Thyroid gland (tissue), 4 donors: ENCODE data around the gene SDHC.

ENCODE experiments used
- POLR2A ChIP-seq, 2 donors: fragments of 450-650 bp; IDR thresholded peaks; one replicate each; pipeline ENCODE4 v1.6.1; 2017; ENCODE audit warnings: antibody characterized with exemption in 2 of 2, mild to moderate bottlenecking in 2 of 2, moderate library complexity in 1 of 2
- TF ChIP-seq, protein P1 (sequence below), 6 experiments: fragments of 200-600 bp in 3 of 6; fragments of 450-650 bp in 3 of 6; sonication (generic) in 3 of 6; IDR thresholded peaks; one replicate each; pipeline ENCODE4 v1.5.1; 2016 to 2019; ENCODE audit warnings: antibody characterized with exemption in 6 of 6, mild to moderate bottlenecking in 2 of 6, inconsistent platforms in 1 of 6, moderate library complexity in 1 of 6

DNA sequence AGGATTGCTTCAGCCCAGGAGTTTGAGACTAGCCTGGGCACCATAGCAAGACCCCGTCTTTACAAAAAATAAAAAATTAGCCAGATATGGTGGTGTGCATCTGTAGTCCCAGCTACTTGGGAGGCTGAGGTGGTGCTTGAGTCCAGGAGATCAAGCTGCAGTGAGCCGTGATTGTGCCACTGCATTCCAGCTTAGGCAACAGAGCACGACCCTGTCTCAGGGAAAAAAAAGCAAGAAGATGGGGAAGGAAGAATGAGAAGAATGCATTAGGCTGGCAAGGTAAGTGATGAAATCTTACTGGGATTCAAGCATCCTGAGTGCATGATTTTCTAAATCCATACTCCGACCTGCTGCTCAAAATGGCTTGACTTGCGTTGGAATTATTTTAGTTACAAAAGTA is 48.9 kb upstream of the SDHC start:
- TF ChIP-seq, protein P1, sequence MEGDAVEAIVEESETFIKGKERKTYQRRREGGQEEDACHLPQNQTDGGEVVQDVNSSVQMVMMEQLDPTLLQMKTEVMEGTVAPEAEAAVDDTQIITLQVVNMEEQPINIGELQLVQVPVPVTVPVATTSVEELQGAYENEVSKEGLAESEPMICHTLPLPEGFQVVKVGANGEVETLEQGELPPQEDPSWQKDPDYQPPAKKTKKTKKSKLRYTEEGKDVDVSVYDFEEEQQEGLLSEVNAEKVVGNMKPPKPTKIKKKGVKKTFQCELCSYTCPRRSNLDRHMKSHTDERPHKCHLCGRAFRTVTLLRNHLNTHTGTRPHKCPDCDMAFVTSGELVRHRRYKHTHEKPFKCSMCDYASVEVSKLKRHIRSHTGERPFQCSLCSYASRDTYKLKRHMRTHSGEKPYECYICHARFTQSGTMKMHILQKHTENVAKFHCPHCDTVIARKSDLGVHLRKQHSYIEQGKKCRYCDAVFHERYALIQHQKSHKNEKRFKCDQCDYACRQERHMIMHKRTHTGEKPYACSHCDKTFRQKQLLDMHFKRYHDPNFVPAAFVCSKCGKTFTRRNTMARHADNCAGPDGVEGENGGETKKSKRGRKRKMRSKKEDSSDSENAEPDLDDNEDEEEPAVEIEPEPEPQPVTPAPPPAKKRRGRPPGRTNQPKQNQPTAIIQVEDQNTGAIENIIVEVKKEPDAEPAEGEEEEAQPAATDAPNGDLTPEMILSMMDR (IDR thresholded peaks at IDR 0.05) = no peak
- no peak for TF ChIP-seq POLR2A (IDR thresholded peaks at IDR 0.05)
